Activated naive CD4-positive, alpha-beta T cell (primary cell): Measurements from ENCODE around the gene NCK2.
"Not testable (repeated sequence)": the region's sequence is repeated elsewhere in the genome, so short reads cannot be mapped to it uniquely, and the experiment has no call there.

Source experiments
- DNase-seq, 4 experiments: peaks; one replicate each; lab custom pipeline; 2025; lab: John Stamatoyannopoulos, UW

NCK2 gene

DNA sequence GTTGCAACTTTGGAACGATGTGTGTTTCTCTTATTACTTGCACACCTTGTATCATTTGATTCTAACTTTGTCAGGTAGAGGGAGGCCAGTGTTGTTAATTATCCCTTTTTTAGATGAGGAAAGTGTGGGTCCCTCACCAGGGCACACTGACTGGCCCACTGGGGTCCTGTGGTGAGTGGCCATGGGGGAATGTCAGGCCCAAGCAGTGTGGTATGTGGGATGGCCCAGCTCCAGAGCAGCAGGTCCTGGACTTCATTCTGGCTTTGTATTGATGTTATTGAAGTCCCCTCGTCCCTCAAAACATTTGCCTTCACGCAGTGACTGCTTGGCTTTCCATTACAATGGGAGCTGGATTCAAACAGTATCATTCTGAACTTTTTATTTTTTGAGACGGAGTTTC lies 11.7 kb downstream of the NCK2 start:
- DNase-seq: no peak

DNA sequence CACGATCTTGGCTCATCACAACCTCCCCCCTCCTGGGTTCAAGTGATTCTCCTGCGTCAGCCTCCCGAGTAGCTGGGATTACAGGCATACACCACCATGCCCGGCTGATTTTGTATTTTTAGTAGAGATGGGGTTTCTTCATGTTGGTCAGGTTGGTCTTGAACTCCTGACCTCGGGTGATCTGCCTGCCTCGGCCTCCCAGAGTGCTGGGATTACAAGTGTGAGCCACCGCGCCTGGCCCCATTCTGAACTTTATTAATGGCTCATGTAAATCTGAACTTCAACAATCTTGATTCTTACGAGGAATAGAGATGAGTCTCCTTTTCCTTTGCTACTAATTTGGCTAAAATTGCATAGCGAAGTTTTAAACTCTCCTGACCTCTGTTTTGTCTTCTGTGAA lies 12.2 kb downstream of the NCK2 start:
- DNase-seq: not testable (repeated sequence)

DNA sequence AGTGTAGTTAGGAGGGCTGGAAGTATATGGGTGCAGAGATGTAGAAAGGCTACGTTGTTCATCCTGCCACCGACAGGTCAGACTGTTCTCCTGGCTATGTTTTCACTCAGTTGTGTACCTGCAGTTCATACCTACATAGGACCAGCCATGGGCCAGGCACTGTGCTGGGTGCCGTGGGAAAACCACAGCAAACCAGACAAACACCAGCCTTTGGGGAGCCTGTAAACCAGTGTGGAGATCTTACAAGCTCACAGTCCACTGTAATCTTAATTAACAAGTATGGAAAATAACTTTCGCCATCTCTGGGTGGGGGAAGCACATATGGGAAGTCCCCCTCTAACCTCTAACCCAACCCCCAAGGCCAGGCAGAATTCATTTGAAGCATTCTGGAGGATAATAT lies 12.7 kb downstream of the NCK2 start:
- DNase-seq: no peak

DNA sequence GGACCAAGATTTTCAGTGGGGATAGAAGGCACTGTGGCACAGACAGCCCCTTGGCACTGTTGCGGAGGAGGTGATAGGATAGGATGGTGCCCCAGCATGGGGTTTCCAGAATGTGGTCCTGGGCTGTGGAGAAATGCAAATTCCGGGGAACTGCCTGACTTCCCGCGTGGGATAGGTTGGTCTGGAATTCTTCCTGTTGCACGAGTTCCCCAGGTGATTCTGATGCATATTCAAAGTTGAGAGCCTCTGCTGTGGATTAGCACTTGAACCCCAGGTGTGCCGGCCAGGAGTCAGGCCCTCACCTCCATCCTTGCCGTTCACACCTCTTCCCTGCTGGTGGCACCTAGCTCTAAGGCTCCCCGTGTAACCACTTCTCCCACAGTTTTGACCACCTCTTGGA lies 15.5 kb downstream of the NCK2 start:
- no peak for DNase-seq

DNA sequence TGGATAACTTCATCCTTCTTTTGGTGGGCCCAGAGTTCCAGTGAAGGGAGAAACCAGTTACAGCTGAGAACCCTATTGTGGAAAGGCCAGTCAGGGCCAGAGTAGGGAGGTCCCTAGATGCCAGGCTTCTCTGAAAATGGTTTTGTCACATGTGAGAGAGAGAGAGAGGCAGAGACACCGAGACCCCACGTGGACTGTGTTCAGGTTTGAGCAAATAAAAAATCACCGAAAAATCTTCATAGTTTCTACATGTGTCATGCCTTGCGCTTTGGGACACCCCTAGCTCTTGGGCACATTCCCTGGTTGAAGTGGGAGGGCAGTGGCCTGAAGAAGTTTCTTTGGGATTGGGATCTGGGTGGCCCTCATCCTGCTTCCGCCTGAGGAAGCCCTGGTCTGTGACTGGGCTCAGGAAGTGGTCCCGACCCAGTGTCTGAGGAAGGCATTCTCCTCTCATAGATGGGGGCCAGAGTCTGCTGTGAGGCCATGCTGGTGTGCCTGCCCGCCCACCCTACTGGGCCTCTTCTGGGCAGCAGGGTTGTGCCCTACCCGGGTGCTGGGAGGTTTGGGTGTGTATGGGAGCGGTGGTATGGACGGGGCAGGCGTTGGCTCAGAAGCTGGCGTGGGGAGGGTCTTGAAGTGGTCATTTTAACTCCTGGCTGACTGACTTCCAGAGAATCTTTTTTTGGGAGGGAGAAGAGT lies 16.1 kb downstream of the NCK2 start:
- no peak for DNase-seq

DNA sequence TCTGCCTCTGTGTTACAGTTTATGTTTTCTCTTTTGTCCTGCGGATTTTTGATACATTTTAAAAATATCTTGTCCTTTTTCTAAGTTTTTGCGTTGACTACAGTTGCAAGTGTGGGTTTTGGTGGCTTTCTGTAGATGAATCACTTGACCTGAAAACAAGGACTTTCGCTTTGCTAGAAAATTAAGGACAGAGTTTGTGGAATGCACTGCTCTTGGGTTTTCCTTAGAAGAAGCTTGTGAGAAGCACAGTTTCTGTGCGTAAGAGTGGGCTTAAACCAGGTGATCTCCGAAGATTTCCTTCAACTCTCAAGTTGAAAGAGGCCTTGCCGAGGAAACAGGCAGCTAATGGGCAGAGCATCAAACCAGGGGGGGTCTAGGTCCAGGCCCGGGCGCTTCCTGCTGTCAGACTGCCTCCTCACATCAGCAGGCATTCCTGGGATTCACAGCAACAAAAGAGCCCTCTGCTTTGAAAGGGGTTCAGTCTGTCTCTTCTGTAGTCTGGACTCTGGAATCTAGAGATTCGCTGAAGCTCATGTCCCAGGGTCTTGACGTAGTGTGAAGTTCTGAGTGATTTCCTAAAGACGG lies 17.3 kb downstream of the NCK2 start:
- no peak for DNase-seq

DNA sequence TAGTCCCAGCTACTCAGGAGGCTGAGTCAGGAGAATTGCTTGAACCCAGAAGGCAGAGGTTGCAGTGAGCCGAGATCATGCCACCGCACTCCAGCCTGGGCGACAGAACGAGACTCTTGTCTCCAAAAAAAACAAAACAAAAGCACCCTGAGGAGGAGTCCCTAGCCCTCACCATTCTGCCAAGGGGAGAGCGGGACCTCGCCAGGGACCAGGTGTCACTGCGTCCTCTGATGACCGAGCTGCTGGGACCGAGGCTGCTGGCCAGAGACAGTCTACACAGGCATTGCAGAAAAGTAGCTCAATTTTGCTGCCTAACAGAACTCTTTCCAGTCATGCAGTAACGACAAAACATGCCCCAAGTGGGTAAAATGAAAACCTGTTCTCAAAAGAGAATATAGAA lies 18.4 kb downstream of the NCK2 start:
- no peak for DNase-seq

DNA sequence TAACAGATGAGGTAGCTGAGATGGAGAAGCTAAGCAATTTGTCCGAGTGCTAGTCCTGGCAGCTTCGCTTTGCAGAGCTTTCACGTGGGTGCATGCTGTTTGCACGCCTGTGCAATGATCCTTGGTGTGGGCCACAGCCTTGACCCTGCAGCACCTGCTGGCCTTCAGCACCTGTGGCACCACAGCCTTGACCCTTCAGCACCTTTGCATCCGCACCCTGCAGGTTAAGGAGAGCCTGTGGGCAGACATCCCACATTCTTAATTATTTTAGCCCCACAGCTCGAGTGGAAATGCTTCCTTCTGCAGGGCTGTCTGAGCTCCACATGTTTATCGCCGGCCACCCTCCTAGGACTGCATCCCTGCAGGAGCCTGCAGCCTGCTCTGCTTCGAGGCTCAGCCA lies 19.3 kb downstream of the NCK2 start:
- no peak for DNase-seq

DNA sequence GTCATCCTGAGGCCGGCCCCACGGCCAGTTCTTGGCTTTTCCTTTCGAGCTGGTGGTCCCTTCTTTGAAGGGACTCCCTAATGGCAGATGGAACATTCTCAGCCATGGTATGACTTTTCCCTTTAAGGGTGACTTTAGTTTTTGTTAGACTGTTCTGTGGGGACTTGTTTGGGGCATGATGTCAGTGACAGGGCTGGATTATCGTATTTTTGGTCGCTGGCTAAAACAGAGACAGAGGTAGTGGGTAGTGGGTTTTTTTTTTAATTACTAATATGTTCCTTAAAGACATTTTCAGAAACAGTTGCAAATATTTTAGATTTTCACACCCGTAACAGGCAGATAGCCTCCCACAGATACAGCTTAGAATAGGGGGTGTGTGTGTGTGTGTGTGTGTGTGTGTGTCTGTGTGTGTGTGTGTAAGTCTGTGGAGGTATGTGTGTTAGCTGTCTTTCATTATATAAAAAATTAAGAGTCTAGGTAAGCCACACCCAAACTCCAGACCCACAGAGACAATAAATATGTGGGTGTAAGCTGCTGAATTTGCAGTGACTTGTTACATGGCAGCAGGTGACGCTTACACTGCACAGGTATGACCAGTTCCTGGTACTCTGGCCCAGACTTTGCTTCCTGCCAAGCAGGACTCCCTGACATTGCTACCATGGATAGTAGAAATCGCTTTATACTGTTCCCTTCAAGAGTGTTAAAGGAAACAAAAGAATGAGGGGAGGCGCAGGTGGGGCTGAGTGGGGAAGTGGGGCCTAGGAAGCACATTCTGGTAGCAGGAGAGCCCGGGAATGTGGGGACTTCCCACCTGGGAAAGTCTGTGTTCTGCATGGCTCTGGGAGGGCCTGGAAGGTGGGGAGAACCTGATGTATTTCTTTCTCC lies 20.9 kb downstream of the NCK2 start:
- DNase-seq: no peak

DNA sequence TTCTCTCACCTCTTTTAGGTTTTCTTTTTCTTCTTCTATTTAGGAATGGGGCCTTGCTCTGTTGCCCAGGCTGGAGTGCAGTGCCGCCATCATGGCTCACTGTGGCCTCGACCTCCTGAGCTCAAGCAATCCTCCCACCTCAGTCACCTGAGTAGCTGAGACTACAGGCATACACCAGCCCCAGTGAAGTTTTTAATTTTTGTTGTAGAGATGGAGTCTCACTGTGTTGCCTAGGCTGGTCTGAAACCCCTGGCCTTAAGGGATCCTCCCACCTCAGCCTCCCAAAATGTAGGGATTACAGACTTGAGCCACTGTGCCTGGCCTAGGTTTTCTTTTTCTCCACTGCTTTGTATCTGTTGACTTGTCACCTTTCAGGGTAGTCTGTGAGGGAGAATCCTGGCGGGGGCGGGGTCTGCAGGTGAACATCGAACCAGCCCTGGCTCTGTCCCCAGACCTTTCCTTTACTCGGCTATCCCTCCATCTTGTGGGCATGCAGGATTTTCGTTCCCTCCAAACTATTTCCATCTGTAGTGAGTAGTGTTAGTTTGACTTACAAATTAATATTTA lies 21.7 kb downstream of the NCK2 start:
- DNase-seq: no peak

DNA sequence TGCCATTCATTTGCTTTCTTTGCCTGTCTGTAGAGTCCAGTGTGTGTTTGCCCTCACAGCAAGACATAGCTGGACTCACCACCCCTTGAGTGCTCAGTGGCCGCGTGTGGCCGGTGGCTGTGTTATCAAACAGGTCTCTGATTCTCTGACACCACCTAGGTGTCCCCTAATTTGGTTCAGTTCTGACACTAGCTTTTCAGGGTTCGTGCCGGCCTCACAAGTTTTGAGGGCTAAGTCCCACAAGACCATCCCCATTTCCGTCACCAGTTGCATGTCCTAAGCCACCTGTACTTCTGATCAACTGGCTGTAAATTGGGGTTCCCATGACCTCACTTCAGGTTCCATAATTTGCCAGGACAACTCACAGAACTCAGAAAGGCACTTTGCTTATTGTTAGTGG lies 23.5 kb downstream of the NCK2 start:
- no peak for DNase-seq

DNA sequence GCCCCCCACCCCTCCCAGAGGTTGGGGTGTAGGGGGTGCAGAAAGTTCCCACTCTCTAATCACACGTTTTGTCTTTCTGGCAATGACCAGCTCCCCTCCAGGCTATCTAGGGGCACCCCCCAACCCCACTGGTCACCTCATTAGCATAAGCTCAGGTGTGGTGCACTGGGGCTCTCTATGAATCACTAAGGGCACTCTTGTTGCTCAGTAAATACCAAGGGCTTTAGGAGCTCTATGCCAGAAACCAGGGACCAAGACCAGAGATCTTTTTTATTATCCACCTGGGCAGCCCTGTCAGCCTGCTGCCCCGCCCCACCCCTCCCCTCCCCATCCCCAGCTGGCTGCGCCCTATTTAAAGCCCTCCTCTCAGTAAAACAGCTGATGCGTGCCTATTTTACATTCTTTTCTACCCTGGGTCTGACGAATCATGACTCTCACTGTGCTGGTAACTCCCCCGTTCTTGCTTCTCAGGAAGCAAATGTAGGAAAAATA lies 24.3 kb downstream of the NCK2 start:
- DNase-seq: no peak

DNA sequence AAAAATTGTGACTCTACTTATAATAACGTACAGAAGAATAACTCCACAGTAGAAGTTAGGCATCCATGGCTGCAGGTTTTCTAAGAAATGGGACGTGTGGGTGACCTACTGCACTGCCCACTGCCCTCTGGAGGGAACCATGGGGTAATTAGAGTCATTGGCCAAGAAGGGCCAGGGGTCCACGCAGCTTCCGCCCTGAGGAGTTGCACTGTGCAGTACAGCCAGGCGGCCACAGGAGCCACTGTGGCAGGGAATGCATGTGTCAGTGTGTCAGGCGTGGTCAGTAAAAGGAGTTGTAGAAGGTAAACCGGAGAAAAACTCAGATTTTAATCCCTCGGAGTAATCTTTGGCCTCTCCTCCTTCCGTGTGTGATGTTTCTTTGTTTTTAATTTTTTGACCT lies 24.8 kb downstream of the NCK2 start:
- no peak for DNase-seq

DNA sequence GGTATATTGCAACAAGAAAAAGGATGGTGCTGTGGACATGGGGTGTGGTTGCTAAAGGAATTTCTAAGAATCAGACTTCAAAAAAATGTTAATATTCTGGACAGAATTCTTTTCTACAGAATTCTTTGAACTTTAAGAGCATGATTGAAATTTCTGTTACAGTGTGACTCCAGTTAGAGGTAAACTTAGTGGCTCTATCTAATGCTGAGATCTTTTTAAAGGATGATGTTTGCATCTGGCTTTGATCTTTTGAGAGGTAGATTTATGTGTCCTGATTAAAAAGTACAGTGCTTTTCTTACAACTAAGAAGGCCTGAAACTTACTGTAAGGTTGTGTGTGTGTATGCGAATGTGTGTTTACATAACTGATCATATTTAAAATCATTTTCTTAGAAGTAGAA lies 25.4 kb downstream of the NCK2 start:
- no peak for DNase-seq

DNA sequence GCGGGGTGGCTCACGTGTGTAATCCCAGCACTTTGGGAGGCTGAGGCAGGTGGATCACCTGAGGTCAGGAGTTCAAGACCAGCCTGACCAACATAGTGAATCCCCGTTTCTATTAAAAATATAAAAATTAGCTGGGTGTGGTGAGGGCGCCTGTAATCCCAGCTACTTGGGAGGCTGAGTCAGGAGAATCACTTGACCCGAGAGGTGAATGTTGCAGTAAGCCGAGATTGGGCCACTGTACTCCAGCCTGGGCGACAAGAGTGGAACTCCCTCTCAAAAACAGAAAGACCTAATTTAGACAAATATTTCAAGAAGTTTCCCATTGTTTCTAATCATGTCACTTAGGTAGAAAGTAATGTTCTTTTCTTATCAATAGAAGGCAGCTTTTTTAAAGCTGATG lies 26.6 kb downstream of the NCK2 start:
- not testable (repeated sequence) for DNase-seq

DNA sequence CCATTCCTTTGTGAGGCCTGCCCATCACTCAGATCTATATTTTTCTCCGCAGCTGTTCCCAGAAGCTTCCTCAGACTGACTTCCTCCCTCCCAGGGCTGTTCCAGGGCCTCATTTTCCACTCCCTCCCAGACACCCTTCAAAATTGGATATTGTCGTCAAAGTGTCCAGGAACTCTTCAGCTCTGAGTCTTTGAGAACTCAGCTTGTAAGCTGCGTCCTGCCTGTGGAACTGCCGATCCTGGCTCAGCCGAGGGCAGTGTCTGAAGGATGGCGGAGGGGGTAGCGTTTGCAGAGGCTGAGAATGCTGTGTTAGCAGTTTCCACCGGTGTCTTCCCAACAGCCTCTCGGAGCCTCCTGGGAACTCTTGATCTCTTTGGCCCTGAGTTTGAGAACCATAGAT lies 27.1 kb downstream of the NCK2 start:
- DNase-seq: no peak

DNA sequence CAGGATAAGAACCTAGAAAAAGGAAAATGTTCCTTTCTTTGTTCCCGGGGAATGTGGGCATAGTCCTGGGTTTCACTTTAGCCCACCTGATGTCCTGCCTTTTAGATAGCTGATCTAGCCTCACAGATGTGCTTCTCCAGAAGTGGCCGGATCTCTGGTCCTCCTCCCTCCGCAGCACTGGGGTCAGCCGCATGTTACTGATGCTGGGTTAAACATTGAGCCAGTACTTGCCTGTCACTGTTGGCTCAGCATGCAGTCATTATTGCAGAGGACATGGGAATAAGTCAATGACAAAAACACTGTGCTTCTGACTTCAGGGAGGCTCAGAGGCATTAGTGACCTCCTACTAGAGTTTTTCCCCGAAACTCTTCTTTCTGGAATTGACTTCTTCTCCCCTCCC lies 27.6 kb downstream of the NCK2 start:
- no peak for DNase-seq

DNA sequence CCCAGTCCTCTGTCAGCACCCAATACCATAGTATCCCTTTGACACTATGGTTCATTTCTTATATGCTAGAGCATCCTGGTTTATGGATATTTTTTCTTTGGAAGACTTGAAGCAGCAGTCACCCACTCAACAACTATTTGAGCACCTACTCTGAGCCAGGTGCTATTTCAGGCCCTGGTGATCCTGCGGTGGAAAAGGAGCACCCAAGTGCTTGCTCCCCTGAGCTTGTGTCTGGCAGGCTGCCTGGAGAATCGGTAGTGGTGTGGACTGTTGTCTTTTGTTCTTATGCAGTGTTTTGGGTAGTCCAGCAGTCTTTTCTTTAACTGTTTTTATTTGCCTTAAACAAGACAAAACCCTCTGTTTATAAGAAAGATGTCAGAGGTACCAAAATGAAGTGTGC lies 28.9 kb downstream of the NCK2 start:
- DNase-seq: no peak

DNA sequence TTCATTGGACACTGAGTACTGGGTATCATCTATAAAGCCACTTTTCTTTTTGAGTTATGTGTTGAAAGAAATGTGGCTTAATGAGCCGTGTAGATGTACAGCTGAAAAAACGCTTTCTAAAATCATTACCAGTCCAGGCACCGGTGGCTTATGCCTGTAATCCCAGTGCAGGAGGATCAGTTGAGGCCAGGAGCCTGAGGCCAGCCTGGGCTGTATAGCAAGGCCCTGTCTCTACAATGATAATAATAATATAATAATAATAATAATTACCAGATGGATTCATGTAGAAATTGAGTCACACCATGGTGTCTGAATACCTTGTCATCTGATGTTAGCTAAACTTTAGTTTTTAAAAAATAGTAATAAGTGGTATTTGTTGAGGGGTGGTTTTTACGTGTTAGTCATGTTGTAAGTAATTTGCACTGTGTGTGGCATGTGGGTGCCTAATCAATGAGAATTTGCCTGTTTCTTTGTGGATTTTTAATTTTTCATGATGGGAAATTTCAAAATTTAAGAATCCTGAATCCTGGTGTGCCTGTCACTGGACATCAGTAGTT lies 30.1 kb downstream of the NCK2 start:
- DNase-seq: no peak

DNA sequence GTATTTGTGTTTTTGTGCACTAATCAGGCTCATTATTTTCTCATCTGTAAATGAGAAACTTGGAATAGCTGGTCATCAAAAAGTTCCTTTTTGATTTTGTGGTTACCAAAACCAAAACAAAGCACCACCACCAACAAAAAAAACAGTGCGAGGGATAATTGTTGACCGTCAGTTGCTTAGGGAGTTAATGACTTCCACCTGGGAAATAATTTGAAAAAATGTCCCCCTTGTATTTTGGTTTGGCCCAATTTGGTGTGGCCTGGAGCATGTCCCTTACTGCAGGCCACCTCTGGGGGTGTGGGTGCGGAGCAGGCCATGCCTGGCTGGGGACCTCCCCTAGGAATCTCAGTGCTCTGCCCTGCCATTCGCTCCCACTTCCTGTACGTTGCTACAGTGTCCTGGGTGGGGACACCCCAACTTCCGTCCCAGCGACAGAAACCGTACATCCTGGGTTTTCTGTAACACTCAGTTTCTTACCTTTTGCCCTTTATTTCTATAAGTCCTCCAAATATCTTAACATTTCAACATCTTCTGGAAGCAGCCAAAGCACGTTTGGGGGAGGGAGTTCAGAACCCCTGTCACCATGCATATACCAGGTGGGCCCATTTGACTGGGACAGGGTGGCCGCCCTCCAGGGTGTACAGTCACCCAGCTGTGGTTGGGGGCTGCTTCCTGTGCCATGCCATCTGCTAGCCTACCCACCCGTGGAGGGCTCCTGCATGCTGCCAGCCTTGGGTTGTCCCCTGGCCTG lies 31.3 kb downstream of the NCK2 start:
- DNase-seq: no peak

DNA sequence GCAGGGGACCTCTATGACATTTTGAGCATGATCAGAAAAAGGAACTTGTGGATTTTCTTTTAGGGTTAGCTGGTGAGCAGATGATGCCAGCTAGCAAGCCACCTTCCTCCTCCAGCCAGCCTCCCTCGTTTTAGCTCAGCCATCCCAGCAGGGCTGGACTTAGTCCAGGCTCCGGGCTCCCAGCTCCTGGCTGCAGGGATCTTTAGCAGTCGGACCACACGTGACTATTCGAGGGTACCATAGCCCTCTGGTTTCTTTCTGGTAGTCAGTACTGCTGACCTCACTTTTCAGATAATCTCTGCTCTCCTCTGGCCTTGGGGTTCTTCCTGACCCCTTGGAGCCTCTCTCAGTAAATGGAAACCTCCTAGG lies 31.8 kb downstream of the NCK2 start:
- no peak for DNase-seq

DNA sequence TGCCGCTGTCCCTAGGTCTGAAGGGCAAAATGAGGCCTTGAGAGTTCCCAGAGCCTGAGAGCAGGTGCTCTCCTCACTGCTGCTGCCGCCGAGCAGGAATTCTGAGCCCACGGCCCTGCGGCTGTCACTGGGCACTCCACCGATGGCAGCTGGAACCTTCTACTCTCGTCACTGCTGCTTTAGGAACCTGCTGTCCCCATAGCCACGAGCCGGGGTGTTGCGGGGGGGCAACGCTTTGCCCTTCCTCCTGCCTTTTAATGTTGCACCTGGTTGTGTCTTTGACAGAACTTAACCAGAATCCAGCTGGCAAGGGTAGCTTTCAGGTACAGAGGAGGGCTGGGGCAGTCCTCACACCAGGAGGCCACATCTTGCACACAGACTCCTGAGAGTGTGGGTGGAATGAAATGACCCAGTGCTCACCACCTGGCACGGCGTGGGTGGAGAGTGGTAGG lies 32.3 kb downstream of the NCK2 start:
- DNase-seq: peak in 2 of 4 experiments; percentile 6 to 20
